Activated CD4-positive, alpha-beta T cell treated with anti-CD3 and anti-CD28 coated beads for 4 hours (primary cell): ENCODE measurements around the gene HTRA1.

Experiments
- DNase-seq, 2 donors: peaks; one replicate each; pipeline ENCODE4 v3.0.0-alpha.2; 2020

HTRA1 gene

GRCh38 chr10:122521011-122521410, 59.7 kb downstream of the HTRA1 start:
- DNase-seq, result no peak

- DNase-seq, result no peak
Measured at GRCh38 chr10:122524811-122525210, 63.5 kb downstream of the HTRA1 start.

DNA sequence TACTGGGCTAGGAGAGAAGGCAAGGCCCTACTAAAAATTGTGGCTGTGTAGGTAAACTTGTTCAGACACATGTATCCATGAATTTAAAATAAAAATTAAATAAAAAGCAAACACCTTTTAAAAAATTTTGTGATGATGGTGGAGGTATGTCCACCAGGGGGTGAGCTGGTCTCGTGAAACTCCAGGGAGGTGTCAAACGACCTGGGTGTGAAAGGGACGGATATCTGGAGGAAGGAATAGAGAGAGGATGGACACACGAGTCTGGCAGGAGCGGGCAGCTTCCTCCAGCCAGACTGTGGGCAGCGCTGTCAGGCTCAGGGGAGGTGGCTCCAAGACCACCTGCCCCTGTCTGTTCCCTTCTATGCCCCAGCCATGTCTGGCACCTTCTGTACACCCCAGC, 64.4 kb downstream of the HTRA1 start:
- DNase-seq, result no peak

GRCh38 chr10:122526892-122527291, 65.5 kb downstream of the HTRA1 start:
- DNase-seq, result no peak

GRCh38 chr10:122530177-122530576, 68.8 kb downstream of the HTRA1 start:
- no peak for DNase-seq

- no peak for DNase-seq
Measured at GRCh38 chr10:122531261-122531660, 69.9 kb downstream of the HTRA1 start.

- DNase-seq, result no peak
Measured at GRCh38 chr10:122531939-122532338, 70.6 kb downstream of the HTRA1 start.

GRCh38 chr10:122532601-122533296, 71.4 kb downstream of the HTRA1 start:
- DNase-seq, result no peak

- DNase-seq, result no peak
Measured at GRCh38 chr10:122537545-122537944, 76.2 kb downstream of the HTRA1 start.

DNA sequence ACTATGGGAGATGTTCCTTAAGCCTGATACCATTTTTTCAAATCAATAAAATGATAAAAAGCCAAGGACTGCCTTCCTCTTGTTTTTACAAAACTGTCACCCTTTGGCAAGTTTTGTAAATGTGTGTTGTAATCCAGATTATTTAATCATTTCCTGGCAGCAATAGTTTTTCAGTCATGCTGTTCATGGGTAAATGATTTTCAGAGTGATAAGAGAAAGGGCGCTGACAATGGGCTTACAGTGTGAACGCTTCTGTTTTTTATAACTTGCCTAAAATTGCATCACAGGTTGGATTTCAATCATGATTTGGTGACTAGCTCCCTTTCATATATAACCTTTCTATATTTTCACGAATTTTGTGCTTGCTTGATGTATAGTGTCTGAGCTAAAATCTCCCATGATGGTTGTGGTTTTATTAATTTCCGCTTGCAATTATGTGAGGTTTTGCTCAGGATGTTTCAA, 80.2 kb downstream of the HTRA1 start:
- DNase-seq, result no peak

GRCh38 chr10:122543676-122544445, 82.5 kb downstream of the HTRA1 start:
- no peak for DNase-seq

GRCh38 chr10:122544493-122544892, 83.1 kb downstream of the HTRA1 start:
- no peak for DNase-seq

- DNase-seq, result no peak
Measured at GRCh38 chr10:122546242-122546641, 84.9 kb downstream of the HTRA1 start.

DNA sequence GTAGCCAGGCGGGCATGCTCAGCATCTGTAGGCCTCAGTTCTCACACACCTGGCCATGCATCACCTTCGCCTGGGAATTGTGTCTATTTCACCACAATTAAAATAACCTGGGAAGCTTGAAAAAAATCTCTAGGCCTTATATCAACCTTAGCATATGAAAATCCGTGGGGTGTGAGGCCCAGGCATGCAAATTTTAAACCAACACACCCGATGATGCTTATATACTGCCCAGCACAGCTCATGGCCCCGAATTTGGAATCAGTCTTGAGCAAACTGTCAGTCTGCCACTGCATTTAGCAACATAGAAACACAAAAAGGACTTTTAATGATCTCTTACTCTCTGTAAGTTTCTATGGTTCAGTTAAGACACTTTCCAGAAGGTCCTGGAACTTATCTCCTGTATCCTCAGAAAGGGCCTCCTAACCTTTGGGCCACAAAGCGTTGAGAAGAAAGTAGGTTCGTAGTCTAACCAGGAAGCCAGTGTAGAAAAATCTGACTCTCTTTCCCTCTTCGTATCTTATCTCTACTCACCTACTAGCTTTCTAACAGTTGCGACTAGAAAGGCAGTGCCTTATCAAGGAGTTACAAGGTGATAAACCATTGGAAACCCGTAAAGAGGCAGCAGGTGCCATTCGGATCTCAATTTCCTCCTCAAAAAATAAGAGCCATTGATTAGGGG, 87.2 kb downstream of the HTRA1 start:
- DNase-seq, result no peak

GRCh38 chr10:122549636-122550035, 88.3 kb downstream of the HTRA1 start:
- no peak for DNase-seq

GRCh38 chr10:122550427-122550826, 89.1 kb downstream of the HTRA1 start:
- no peak for DNase-seq

- no peak for DNase-seq
Measured at GRCh38 chr10:122550983-122551382, 89.6 kb downstream of the HTRA1 start.

- DNase-seq, result peak; percentile 33 to 45
Measured at GRCh38 chr10:122551450-122551849, 90.1 kb downstream of the HTRA1 start.

GRCh38 chr10:122553341-122553740, 92.0 kb downstream of the HTRA1 start:
- DNase-seq, result no peak

GRCh38 chr10:122554131-122555036, 93.0 kb downstream of the HTRA1 start:
- DNase-seq, result no peak

DNA sequence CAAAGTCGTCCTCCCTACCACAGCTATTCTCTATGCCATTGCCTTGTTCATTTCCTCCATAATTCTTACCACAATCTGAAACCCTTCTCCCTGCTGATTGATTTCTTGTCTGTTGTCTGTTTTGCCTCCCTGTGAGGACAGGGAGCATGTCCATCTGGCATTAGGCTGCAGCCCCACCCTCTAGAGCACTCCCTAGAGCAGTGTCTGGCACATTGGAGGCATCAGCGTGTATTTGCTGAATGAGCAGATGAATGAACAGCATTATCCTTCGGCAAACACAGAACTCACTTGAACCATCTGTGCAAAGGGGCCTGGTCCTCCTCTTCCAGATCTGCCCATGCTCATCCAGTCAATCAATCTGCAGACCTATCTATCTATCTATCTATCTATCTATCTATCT, 94.1 kb downstream of the HTRA1 start:
- no peak for DNase-seq

GRCh38 chr10:122557516-122557915, 96.2 kb downstream of the HTRA1 start:
- DNase-seq, result no peak

GRCh38 chr10:122558452-122558851, 97.1 kb downstream of the HTRA1 start:
- DNase-seq, result no peak
